ENCODE results near the gene TRAM2. TPM values are rescaled to one million over a fixed set of nuclear protein-coding genes. Genes with fewer than 3 reads are reported as not detected.

Gene TRAM2
- total RNA-seq, 4 donors from 2014 or later: 21.3 to 27.5 (median 23.7) TPM

GRCh38 chr6:52529311-52529710 is 47.5 kb downstream of the TRAM2 start:
- DNase-seq (ENCODE audit: low spot score in 2 of 2): no peak
- Histone ChIP-seq H3K27ac (no peak overlapping the region), H3K4me1 (peaks cover 0 to 9% (median 0%) of the 10 kb centered on the region in 4 donors), H3K27me3 (no peaks in the 10 kb centered on the region), H3K4me3 (no peak overlapping the region), H3K36me3 (peaks cover 0 to 30% (median 0%) of the 10 kb centered on the region in 3 donors), H3K9me3 (no peaks in the 10 kb centered on the region)
- TF ChIP-seq CTCF (IDR thresholded peaks at IDR 0.05): no peak
- TF ChIP-seq EP300 (IDR thresholded peaks at IDR 0.05): no peak
- TF ChIP-seq POLR2A (IDR thresholded peaks at IDR 0.05): no peak
- 92 to 99% methylated on average over 7 to 8 of the region's 8 CpGs for WGBS, 2 donors

GRCh38 chr6:52527436-52527835 is 49.4 kb downstream of the TRAM2 start:
- no peak overlapping the region for H3K4me3 ChIP-seq
- H3K27me3 ChIP-seq: no peaks in the 10 kb centered on the region
- no peak for DNase-seq (ENCODE audit: low spot score in 2 of 2)
- H3K27ac ChIP-seq: no peak overlapping the region
- TF ChIP-seq EP300 (IDR thresholded peaks at IDR 0.05) (no peak), CTCF (IDR thresholded peaks at IDR 0.05) (no peak), POLR2A (IDR thresholded peaks at IDR 0.05) (no peak)
- H3K36me3 ChIP-seq: peaks cover 0 to 18% (median 0%) of the 10 kb centered on the region in 3 donors
- WGBS, 2 donors: 91 to 97% methylated on average over 7 of the region's 7 CpGs
- no peaks in the 10 kb centered on the region for H3K9me3 ChIP-seq
- peaks cover 0 to 22% (median 0%) of the 10 kb centered on the region in 4 donors for H3K4me1 ChIP-seq

- TF ChIP-seq CTCF (IDR thresholded peaks at IDR 0.05) (no peak), POLR2A (IDR thresholded peaks at IDR 0.05) (no peak), EP300 (IDR thresholded peaks at IDR 0.05) (no peak)
- Histone ChIP-seq H3K27ac (no peak overlapping the region), H3K4me3 (no peak overlapping the region), H3K4me1 (peaks cover 0 to 30% (median 2%) of the 10 kb centered on the region in 4 donors), H3K36me3 (peaks cover 0 to 18% (median 0%) of the 10 kb centered on the region in 3 donors), H3K27me3 (no peaks in the 10 kb centered on the region), H3K9me3 (no peaks in the 10 kb centered on the region)
- 88 to 97% methylated on average over 4 of the region's 4 CpGs for WGBS, 2 donors
- no peak for DNase-seq (ENCODE audit: low spot score in 2 of 2)
Measured at GRCh38 chr6:52526634-52527033, 50.2 kb downstream of the TRAM2 start.

GRCh38 chr6:52524918-52525317 is 51.9 kb downstream of the TRAM2 start:
- H3K36me3 ChIP-seq: peaks cover 0 to 18% (median 0%) of the 10 kb centered on the region in 3 donors
- no peak for TF ChIP-seq CTCF (IDR thresholded peaks at IDR 0.05)
- TF ChIP-seq POLR2A (IDR thresholded peaks at IDR 0.05): no peak
- TF ChIP-seq EP300 (IDR thresholded peaks at IDR 0.05): no peak
- no peak overlapping the region for H3K4me3 ChIP-seq
- H3K4me1 ChIP-seq: peaks cover 0 to 41% (median 5%) of the 10 kb centered on the region in 4 donors
- 84 to 90% methylated on average over 4 of the region's 4 CpGs for WGBS, 2 donors
- H3K27me3 ChIP-seq: no peaks in the 10 kb centered on the region
- no peak for DNase-seq (ENCODE audit: low spot score in 2 of 2)
- no peak overlapping the region for H3K27ac ChIP-seq
- no peaks in the 10 kb centered on the region for H3K9me3 ChIP-seq

GRCh38 chr6:52523378-52524142 is 53.3 kb downstream of the TRAM2 start:
- H3K9me3 ChIP-seq: no peaks in the 10 kb centered on the region
- DNase-seq (ENCODE audit: low spot score in 2 of 2): no peak
- H3K36me3 ChIP-seq: peaks cover 0 to 8% (median 0%) of the 10 kb centered on the region in 3 donors
- 81 to 82% methylated on average over 6 of the region's 6 CpGs for WGBS, 2 donors
- no peak overlapping the region for H3K4me3 ChIP-seq
- TF ChIP-seq POLR2A (IDR thresholded peaks at IDR 0.05) (no peak), EP300 (IDR thresholded peaks at IDR 0.05) (no peak), CTCF (IDR thresholded peaks at IDR 0.05) (no peak)
- peaks cover 0 to 52% (median 7%) of the 10 kb centered on the region in 4 donors for H3K4me1 ChIP-seq
- no peaks in the 10 kb centered on the region for H3K27me3 ChIP-seq
- peak overlapping the region in 2 of 4 donors; percentile 23 to 82 for H3K27ac ChIP-seq

All from tibial nerve (tissue), 4 donors.